Measurements from ENCODE around the gene ULK3.

GRCh38 chr15:74865316-74865715 is 22.4 kb upstream of the ULK3 start:
- TF ChIP-seq EGR1 (IDR thresholded peaks at IDR 0.05; ENCODE audit: low read depth) (no peak), EZH2 (IDR thresholded peaks at IDR 0.05) (no peak), ATF3 (IDR thresholded peaks at IDR 0.05) (no peak), JUND (IDR thresholded peaks at IDR 0.05) (no peak), SP1 (IDR thresholded peaks at IDR 0.05; ENCODE audit: low read depth) (no peak), ZNF274 (IDR thresholded peaks at IDR 0.05; ENCODE audit: low read depth, low read length) (no peak), POLR2A (IDR thresholded peaks at IDR 0.05; ENCODE audit: borderline replicate concordance, extremely low read depth, insufficient read depth, insufficient read length) (no peak), SIN3A (IDR thresholded peaks at IDR 0.05; ENCODE audit: low read depth) (no peak), EZH2phosphoT487 (IDR thresholded peaks at IDR 0.05; ENCODE audit: borderline replicate concordance) (no peak), FOSL1 (IDR thresholded peaks at IDR 0.05; ENCODE audit: low read depth) (no peak)
- TF ChIP-seq, protein P1, sequence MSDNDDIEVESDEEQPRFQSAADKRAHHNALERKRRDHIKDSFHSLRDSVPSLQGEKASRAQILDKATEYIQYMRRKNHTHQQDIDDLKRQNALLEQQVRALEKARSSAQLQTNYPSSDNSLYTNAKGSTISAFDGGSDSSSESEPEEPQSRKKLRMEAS (IDR thresholded peaks at IDR 0.05): no peak
- TF ChIP-seq, protein P2, sequence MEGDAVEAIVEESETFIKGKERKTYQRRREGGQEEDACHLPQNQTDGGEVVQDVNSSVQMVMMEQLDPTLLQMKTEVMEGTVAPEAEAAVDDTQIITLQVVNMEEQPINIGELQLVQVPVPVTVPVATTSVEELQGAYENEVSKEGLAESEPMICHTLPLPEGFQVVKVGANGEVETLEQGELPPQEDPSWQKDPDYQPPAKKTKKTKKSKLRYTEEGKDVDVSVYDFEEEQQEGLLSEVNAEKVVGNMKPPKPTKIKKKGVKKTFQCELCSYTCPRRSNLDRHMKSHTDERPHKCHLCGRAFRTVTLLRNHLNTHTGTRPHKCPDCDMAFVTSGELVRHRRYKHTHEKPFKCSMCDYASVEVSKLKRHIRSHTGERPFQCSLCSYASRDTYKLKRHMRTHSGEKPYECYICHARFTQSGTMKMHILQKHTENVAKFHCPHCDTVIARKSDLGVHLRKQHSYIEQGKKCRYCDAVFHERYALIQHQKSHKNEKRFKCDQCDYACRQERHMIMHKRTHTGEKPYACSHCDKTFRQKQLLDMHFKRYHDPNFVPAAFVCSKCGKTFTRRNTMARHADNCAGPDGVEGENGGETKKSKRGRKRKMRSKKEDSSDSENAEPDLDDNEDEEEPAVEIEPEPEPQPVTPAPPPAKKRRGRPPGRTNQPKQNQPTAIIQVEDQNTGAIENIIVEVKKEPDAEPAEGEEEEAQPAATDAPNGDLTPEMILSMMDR (IDR thresholded peaks at IDR 0.05 in 2 of 3, conservative IDR thresholded peaks at IDR 0.05 in 1 of 3; ENCODE audit: borderline replicate concordance in 1 of 3, insufficient read depth in 1 of 3, low read depth in 2 of 3, low read length in 2 of 3): no peak
- TF ChIP-seq, protein P3, sequence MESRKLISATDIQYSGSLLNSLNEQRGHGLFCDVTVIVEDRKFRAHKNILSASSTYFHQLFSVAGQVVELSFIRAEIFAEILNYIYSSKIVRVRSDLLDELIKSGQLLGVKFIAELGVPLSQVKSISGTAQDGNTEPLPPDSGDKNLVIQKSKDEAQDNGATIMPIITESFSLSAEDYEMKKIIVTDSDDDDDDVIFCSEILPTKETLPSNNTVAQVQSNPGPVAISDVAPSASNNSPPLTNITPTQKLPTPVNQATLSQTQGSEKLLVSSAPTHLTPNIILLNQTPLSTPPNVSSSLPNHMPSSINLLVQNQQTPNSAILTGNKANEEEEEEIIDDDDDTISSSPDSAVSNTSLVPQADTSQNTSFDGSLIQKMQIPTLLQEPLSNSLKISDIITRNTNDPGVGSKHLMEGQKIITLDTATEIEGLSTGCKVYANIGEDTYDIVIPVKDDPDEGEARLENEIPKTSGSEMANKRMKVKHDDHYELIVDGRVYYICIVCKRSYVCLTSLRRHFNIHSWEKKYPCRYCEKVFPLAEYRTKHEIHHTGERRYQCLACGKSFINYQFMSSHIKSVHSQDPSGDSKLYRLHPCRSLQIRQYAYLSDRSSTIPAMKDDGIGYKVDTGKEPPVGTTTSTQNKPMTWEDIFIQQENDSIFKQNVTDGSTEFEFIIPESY (IDR thresholded peaks at IDR 0.05; ENCODE audit: extremely low read depth, insufficient replicate concordance, low read length): no peak
- TF ChIP-seq, protein P4, sequence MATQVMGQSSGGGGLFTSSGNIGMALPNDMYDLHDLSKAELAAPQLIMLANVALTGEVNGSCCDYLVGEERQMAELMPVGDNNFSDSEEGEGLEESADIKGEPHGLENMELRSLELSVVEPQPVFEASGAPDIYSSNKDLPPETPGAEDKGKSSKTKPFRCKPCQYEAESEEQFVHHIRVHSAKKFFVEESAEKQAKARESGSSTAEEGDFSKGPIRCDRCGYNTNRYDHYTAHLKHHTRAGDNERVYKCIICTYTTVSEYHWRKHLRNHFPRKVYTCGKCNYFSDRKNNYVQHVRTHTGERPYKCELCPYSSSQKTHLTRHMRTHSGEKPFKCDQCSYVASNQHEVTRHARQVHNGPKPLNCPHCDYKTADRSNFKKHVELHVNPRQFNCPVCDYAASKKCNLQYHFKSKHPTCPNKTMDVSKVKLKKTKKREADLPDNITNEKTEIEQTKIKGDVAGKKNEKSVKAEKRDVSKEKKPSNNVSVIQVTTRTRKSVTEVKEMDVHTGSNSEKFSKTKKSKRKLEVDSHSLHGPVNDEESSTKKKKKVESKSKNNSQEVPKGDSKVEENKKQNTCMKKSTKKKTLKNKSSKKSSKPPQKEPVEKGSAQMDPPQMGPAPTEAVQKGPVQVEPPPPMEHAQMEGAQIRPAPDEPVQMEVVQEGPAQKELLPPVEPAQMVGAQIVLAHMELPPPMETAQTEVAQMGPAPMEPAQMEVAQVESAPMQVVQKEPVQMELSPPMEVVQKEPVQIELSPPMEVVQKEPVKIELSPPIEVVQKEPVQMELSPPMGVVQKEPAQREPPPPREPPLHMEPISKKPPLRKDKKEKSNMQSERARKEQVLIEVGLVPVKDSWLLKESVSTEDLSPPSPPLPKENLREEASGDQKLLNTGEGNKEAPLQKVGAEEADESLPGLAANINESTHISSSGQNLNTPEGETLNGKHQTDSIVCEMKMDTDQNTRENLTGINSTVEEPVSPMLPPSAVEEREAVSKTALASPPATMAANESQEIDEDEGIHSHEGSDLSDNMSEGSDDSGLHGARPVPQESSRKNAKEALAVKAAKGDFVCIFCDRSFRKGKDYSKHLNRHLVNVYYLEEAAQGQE (IDR thresholded peaks at IDR 0.05; ENCODE audit: low read depth): no peak
